B cell (primary cell): ENCODE results near the gene BHLHE41. TPM values are rescaled to one million over a fixed set of nuclear protein-coding genes. Genes with fewer than 3 reads are reported as not detected.

Experiments used
- ATAC-seq: fragments of 200-7000 bp; cut with Tn5 transposase; one replicate; pipeline ENCODE4 v1.10.0; 2021; ENCODE audit warnings: low read depth, mild to moderate bottlenecking, moderate number of reproducible peaks, moderate library complexity
- CTCF ChIA-PET: fragments of 350-600 bp; sonication (Branson Sonifier 250); formaldehyde crosslinking; loops from one replicate; lab custom pipeline; 2021; ENCODE audit warnings: antibody characterized with exemption, inconsistent platforms; lab: Charles Lee
- POLR2A ChIA-PET: fragments of 350-600 bp; sonication (Branson Sonifier 250); formaldehyde crosslinking; loops from one replicate; lab custom pipeline; 2021; ENCODE audit warnings: antibody characterized with exemption; lab: Charles Lee
- DNase-seq: peaks from one replicate; pipeline ENCODE4 v3.0.0; 2013
- H2AFZ ChIP-seq: 2 replicates; pipeline ENCODE4 v1.6.1; 2012; ENCODE audit warnings: mild to moderate bottlenecking, low read depth, low read length; ENCODE audit not compliant: insufficient read depth, poor library complexity, severe bottlenecking
- H3K27ac ChIP-seq, 2 donors: 1 replicate in 1 of 2; 2 replicates in 1 of 2; pipeline ENCODE4 v1.5.1; 2012 to 2013; ENCODE audit warnings: low read length in 2 of 2, mild to moderate bottlenecking in 2 of 2, moderate library complexity in 1 of 2
- H3K27me3 ChIP-seq, 4 experiments: fragments of 200-600 bp in 1 of 4; sonication (generic) in 1 of 4; replicated peaks in 1 of 4; 1 replicate in 2 of 4; 2 replicates in 2 of 4; pipeline versions ENCODE4 v1.6.1 to v1.7.0; 2013 to 2016; ENCODE audit warnings: low read length in 3 of 4, mild to moderate bottlenecking in 2 of 4, mixed read lengths in 1 of 4, moderate library complexity in 1 of 4; ENCODE audit not compliant: insufficient read depth in 4 of 4, control insufficient read depth in 3 of 4; ENCODE audit errors: control extremely low read depth in 1 of 4
- H3K36me3 ChIP-seq, 2 experiments: replicated peaks in 1 of 2; 1 replicate in 1 of 2; 2 replicates in 1 of 2; pipeline versions ENCODE4 v1.6.1 to v1.7.1; 2013; ENCODE audit warnings: low read length in 1 of 2; ENCODE audit not compliant: insufficient read depth in 2 of 2, control insufficient read depth in 1 of 2; ENCODE audit errors: control extremely low read depth in 1 of 2, extremely low read depth in 1 of 2
- H3K4me1 ChIP-seq, 2 donors: fragments of 200-600 bp in 1 of 2; sonication (generic) in 1 of 2; 1 replicate in 1 of 2; 2 replicates in 1 of 2; pipeline versions ENCODE4 v1.5.1 to v1.6.1; 2013 to 2017; ENCODE audit warnings: low read length in 2 of 2; ENCODE audit not compliant: control insufficient read depth in 2 of 2, insufficient read depth in 2 of 2
- H3K4me2 ChIP-seq: replicated peaks from 2 replicates; pipeline ENCODE3; 2012; ENCODE audit warnings: mild to moderate bottlenecking, low read depth, low read length; ENCODE audit not compliant: poor library complexity, severe bottlenecking
- H3K4me3 ChIP-seq, 5 experiments: fragments of 200-600 bp in 1 of 5; sonication (generic) in 1 of 5; 1 replicate in 3 of 5; 2 replicates in 2 of 5; pipeline versions ENCODE4 v1.5.1 to v1.7.0; 2011 to 2016; ENCODE audit warnings: low read length in 4 of 5, mild to moderate bottlenecking in 4 of 5, low read depth in 2 of 5, control low read depth in 1 of 5, moderate library complexity in 1 of 5; ENCODE audit not compliant: insufficient read depth in 1 of 5; ENCODE audit errors: control extremely low read depth in 1 of 5, extremely low read depth in 1 of 5
- H3K79me2 ChIP-seq: fragments of 200-600 bp; sonication (generic); one replicate; pipeline ENCODE4 v1.6.0; 2016; ENCODE audit warnings: low read length; ENCODE audit not compliant: control insufficient read depth, insufficient read depth
- H3K9ac ChIP-seq: fragments of 200-600 bp; sonication (generic); 2 replicates; pipeline ENCODE4 v1.6.1; 2017; ENCODE audit warnings: mild to moderate bottlenecking, low read length, moderate library complexity
- H3K9me3 ChIP-seq, 3 donors: one replicate each; pipeline versions ENCODE4 v1.6.1 to v1.7.1; 2013; ENCODE audit warnings: low read length in 2 of 3; ENCODE audit not compliant: control insufficient read depth in 2 of 3, insufficient read depth in 1 of 3; ENCODE audit errors: control extremely low read depth in 1 of 3
- H4K20me1 ChIP-seq: 2 replicates; pipeline ENCODE4 v1.6.0; 2012; ENCODE audit warnings: mild to moderate bottlenecking, low read length; ENCODE audit not compliant: insufficient read depth, control insufficient read depth, poor library complexity, severe bottlenecking
- H3K27ac Mint-ChIP-seq: one replicate; pipeline ENCODE4 v1.8.0; 2021; ENCODE audit warnings: mixed read lengths
- H3K27me3 Mint-ChIP-seq: one replicate; pipeline ENCODE4 v1.8.0; 2021; ENCODE audit warnings: mixed read lengths
- H3K4me1 Mint-ChIP-seq: one replicate; pipeline ENCODE4 v1.8.0; 2021; ENCODE audit warnings: mixed read lengths
- H3K4me3 Mint-ChIP-seq: one replicate; pipeline ENCODE4 v1.8.0; 2021; ENCODE audit warnings: mixed read lengths
- H3K9me3 Mint-ChIP-seq: one replicate; pipeline ENCODE4 v1.8.0; 2022; ENCODE audit warnings: mixed read lengths; ENCODE audit not compliant: insufficient read depth
- CTCF ChIP-seq: fragments of 200-600 bp; IDR thresholded peaks from one replicate; pipeline ENCODE4 v1.8.0; 2022; ENCODE audit warnings: antibody characterized with exemption, mild to moderate bottlenecking
- EZH2 ChIP-seq: IDR thresholded peaks from 2 replicates; pipeline ENCODE4 v1.6.1; 2012; ENCODE audit warnings: borderline replicate concordance, low read depth, mild to moderate bottlenecking, moderate library complexity, low read length; ENCODE audit not compliant: insufficient read depth, poor library complexity, severe bottlenecking
- WGBS: methylation state at CpG from one replicate; pipeline ENCODE4 v1.1.5; 2013; ENCODE audit warnings: missing lambda C conversion rate; ENCODE audit not compliant: insufficient coverage; 5-methylcytosine and 5-hydroxymethylcytosine counted together
- intact Hi-C: fragments of 100-400 bp; cut with micrococcal nuclease; formaldehyde crosslinking; loops from one replicate; pipeline ENCODE4 v1.10.0; 2022
- polyA plus RNA-seq: library from polyadenylated mRNA; depleted of rRNA; stranded (reverse); fragments of >200 nt; gene quantifications from 2 replicates; pipeline ENCODE4 v1.2.3, GENCODE V29; 2012
- total RNA-seq, 2 donors: library from RNA; stranded (reverse); fragments of 120-200 nt in 1 of 2; gene quantifications; 1 replicate in 1 of 2; 2 replicates in 1 of 2; pipeline versions ENCODE4 v1.2.3 to v1.2.4, GENCODE V29; 2013 to 2022

Gene BHLHE41
- total and polyA plus RNA-seq, 2 donors (not counting 1 experiment from before 2014, with no cell fraction given) = 12.0 to 57.2 TPM

- peak overlapping the region; percentile 53 for H3K4me3 Mint-ChIP-seq
- intact Hi-C loops = loop anchor here (1.0 to 10.0 kb wide), 7 partner anchors 208 to 1065 kb away; a partner anchor contains a TSS
- H3K27me3 Mint-ChIP-seq = no peaks in the 10 kb centered on the region
- ATAC-seq (no peak), DNase-seq (peak; percentile 70)
- no peaks in the 10 kb centered on the region for H4K20me1 ChIP-seq
- H3K9me3 ChIP-seq = no peaks in the 10 kb centered on the region
- H3K4me1 Mint-ChIP-seq = peaks cover 74% of the 10 kb centered on the region
- no peak overlapping the region for H3K4me3 ChIP-seq
- no peaks in the 10 kb centered on the region for H3K36me3 ChIP-seq
- H3K9ac ChIP-seq = no peak overlapping the region
- no peaks in the 10 kb centered on the region for H3K9me3 Mint-ChIP-seq
- H3K4me1 ChIP-seq = peaks cover 66 to 72% of the 10 kb centered on the region in 2 donors
- peak overlapping the region; percentile 43 for H3K4me2 ChIP-seq
- H2AFZ ChIP-seq = no peak overlapping the region
- H3K27ac Mint-ChIP-seq = peak overlapping the region; percentile 57
- peaks cover 0 to 10% (median 0%) of the 10 kb centered on the region in 4 experiments for H3K27me3 ChIP-seq
- CTCF ChIA-PET = interaction anchor here (0.7 to 6.5 kb wide), 47 partner anchors 8 to 878 kb away, joined by 3 to 58 read pairs (median 6); partner anchors contain the start of genes ITPR2 and SSPN
- WGBS = no CpG with 5 or more reads among the region's 2 CpGs
- POLR2A ChIA-PET = interaction anchor here (0.7 to 1.0 kb wide), 2 partner anchors 37 to 154 kb away, joined by 3 to 6 read pairs; no protein-coding TSS in a partner anchor
- peaks cover 3% of the 10 kb centered on the region for H3K79me2 ChIP-seq
- H3K27ac ChIP-seq = peak overlapping the region in 1 of 2 donors; percentile 6
- peak; percentile 62 for TF ChIP-seq CTCF
- TF ChIP-seq EZH2 = no peak
Measured at GRCh38 chr12:26119391-26119989, 5.3 kb downstream of the BHLHE41 start.

DNA sequence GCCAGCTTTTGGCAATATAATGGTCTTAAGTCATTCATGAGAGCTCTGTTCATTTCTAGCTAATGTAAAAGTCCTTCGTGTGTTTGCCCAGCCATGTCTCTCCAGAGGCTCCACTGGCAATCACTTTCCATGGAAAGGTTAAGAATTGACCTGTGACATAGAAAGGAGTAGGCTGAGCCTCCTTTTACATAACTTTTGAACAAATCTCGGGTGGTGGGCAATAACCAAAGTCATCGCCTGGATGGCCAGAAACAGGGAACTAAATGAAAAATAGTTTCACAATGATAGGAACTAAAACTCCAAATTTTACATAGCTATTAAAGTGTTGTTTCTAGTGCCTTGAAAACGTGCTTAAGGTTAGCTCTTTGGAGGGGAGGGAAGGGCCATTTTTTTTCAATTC lies 6.5 kb downstream of the BHLHE41 start:
- WGBS = 71% methylated on average over 1 of the region's 4 CpGs
- intact Hi-C loops = loop anchor here (2.0 to 10.0 kb wide), 5 partner anchors 209 to 1064 kb away; a partner anchor contains a TSS
- H3K9me3 Mint-ChIP-seq = no peaks in the 10 kb centered on the region
- ChIA-PET CTCF (interaction anchor here (0.5 to 6.5 kb wide), 34 partner anchors 9 to 1656 kb away, joined by 3 to 58 read pairs (median 8); no protein-coding TSS in a partner anchor), POLR2A (no interaction called here)
- Histone ChIP-seq H4K20me1 (no peaks in the 10 kb centered on the region), H3K27me3 (peaks cover 0 to 6% (median 0%) of the 10 kb centered on the region in 4 experiments), H3K36me3 (no peaks in the 10 kb centered on the region), H3K79me2 (peaks cover 3% of the 10 kb centered on the region), H3K4me3 (no peak overlapping the region), H2AFZ (no peak overlapping the region), H3K9ac (peak overlapping the region; percentile 29), H3K4me2 (peak overlapping the region; percentile 44), H3K9me3 (no peaks in the 10 kb centered on the region), H3K27ac (peak overlapping the region; percentile 16 to 61), H3K4me1 (peaks cover 61 to 71% of the 10 kb centered on the region in 2 donors)
- DNase-seq (peak; percentile 65), ATAC-seq (no peak)
- H3K4me3 Mint-ChIP-seq = peak overlapping the region; percentile 44
- peaks cover 69% of the 10 kb centered on the region for H3K4me1 Mint-ChIP-seq
- peak overlapping the region; percentile 67 for H3K27ac Mint-ChIP-seq
- no peaks in the 10 kb centered on the region for H3K27me3 Mint-ChIP-seq
- TF ChIP-seq CTCF = no peak
- no peak for TF ChIP-seq EZH2
